GM12891 (cell line): Measurements from ENCODE around the gene PIAS4. TPM values are rescaled to one million over a fixed set of nuclear protein-coding genes. Genes with fewer than 3 reads are reported as not detected.
A peak's percentile ranks its signal among the peaks of the same experiment; 100 is the strongest.
"Not testable (repeated sequence)": the region's sequence is repeated elsewhere in the genome, so short reads cannot be mapped to it uniquely, and the experiment has no call there.

ENCODE experiments used
- DNase-seq: peaks from one replicate; pipeline ENCODE4 v3.0.0; 2011; ENCODE audit warnings: low spot score; ENCODE audit not compliant: insufficient read length
- FAIRE-seq: peaks from 2 replicates; lab custom pipeline; 2011; peaks lifted over from hg19 to GRCh38; lab: Jason Lieb, UNC
- PAX5 ChIP-seq: IDR thresholded peaks from 2 replicates; pipeline ENCODE4 v1.6.1; 2011; ENCODE audit warnings: low read length, moderate library complexity, mild to moderate bottlenecking; ENCODE audit not compliant: insufficient read depth, severe bottlenecking
- POLR2A ChIP-seq: IDR thresholded peaks from 2 replicates; pipeline ENCODE4 v1.6.1; 2011; ENCODE audit warnings: low read depth, low read length, control low read depth
- POLR2AphosphoS5 ChIP-seq: IDR thresholded peaks from 2 replicates; pipeline ENCODE4 v1.6.1; 2011; ENCODE audit warnings: low read depth, low read length, control low read depth
- POU2F2 ChIP-seq: IDR thresholded peaks from 2 replicates; pipeline ENCODE4 v1.6.1; 2011; ENCODE audit warnings: low read depth, mild to moderate bottlenecking, control low read depth, low read length, moderate library complexity
- SPI1 ChIP-seq: IDR thresholded peaks from 2 replicates; pipeline ENCODE4 v1.6.1; 2011; ENCODE audit warnings: low read depth, low read length, control low read depth
- TAF1 ChIP-seq: IDR thresholded peaks from 2 replicates; pipeline ENCODE4 v1.6.1; 2011; ENCODE audit warnings: low read depth, low read length, control low read depth
- polyA plus RNA-seq: library from polyadenylated mRNA; unstranded; fragments of >200 nt; gene quantifications from one replicate; pipeline ENCODE4 v1.2.1, GENCODE V29; 2012; ENCODE audit warnings: low read depth, missing spikeins, inconsistent platforms; ENCODE audit not compliant: missing spikeins

Gene PIAS4, protein sequence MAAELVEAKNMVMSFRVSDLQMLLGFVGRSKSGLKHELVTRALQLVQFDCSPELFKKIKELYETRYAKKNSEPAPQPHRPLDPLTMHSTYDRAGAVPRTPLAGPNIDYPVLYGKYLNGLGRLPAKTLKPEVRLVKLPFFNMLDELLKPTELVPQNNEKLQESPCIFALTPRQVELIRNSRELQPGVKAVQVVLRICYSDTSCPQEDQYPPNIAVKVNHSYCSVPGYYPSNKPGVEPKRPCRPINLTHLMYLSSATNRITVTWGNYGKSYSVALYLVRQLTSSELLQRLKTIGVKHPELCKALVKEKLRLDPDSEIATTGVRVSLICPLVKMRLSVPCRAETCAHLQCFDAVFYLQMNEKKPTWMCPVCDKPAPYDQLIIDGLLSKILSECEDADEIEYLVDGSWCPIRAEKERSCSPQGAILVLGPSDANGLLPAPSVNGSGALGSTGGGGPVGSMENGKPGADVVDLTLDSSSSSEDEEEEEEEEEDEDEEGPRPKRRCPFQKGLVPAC
- 14.1 TPM for polyA plus RNA-seq

DNA sequence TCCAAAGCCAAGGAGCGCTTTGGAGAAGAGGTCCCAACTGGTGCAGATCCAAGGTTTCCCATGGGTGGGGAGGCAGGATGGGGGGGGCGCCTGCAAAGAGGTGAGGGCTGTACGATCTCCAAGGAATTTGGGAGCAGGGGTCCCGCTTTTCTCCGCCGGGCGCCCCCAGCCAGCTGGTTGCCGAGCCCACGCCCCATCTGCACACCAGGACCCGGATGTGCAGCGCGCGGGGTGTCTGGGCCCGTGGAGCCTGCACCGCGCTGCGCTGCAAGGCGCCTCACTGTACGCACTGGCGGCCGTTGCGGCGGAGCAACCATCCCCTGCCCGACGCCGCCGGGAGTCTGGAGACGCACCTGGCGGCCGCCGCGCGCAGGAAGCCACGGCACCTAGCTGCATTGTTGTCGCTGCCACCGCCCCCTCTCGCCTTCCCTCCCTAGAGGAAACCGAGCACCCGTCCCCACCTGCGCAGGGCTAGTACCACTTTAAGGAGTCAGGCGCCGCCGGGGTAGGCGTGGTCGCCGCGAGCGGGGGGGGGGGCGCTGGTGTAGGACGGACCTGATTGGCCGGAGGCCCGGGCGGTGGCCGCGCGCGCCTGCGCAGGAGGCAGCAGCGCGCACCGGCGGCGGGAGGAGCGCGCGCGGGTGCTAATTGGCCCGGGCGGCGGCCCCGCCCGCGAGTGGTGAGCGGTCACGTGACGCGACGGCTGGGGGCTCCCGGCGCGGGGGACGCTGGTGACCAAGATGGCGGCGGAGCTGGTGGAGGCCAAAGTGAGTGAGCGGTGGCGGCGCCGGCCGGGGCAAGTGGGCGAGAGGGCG lies at the start of gene PIAS4:
Gene PIAS4, plus strand, starts transcription at position 716 of the 815 bp plus-strand sequence. Its CDS starts 25 bp downstream, at position 741.
- peak; percentile 99 for FAIRE-seq
- DNase-seq: peak; percentile 99
- TF ChIP-seq POLR2AphosphoS5 (peak; percentile 54), TAF1 (peak; percentile 87), POU2F2 (no peak), POLR2A (peak; percentile 66; the same call in 1 of the 2 replicates), SPI1 (no peak)

DNA sequence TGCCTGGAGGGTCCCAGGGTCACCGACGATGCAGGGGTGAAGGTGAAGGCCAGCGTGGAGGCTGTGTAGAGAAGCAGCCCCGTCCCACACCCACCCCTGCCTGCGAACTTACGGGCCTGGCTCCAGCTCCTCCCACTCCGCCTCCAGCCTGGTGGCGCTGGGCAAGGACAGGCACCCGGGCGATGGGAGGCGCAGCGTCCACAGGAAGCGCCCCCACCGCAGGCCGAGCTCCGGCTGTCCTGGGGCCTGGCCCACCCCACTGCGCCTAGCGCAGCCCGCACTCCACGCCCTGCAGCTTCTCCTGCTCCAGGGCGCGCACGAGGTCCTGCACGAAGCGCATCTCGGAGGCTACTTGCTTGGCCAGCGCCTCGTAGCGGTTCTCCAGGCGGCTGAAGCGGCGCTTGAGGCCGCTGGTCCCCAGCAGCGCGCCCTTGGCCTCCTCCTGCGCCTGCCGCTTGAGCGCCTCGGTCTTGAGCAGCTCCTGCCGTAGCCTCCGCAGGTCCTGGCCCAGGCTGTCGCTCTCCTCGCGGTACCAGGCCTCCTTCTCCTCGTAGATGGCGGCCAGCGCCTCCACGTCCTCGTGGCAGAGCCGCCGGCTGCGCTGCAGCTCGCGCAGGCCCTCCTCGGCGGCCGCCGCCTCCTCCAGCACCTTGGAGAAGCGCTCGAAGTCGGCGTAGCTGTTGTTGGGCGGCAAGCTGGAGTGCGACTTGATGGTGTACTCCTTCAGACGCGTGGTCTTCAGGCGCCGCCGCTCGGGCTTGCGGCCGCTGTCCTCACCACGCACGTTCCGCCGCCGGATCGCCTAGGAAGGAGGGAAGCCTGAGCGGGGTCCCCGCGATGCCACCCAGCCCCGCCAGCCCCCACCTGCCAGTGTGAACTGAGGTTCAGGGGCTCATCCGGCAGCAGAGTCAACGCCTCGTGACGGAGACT lies 48.4 kb upstream of the PIAS4 start:
- TF ChIP-seq POU2F2: no peak
- TF ChIP-seq PAX5: no peak
- TF ChIP-seq SPI1: no peak
- no peak for TF ChIP-seq TAF1
- no peak for TF ChIP-seq POLR2A
- no peak for TF ChIP-seq POLR2AphosphoS5
- FAIRE-seq (no peak), DNase-seq (no peak)

DNA sequence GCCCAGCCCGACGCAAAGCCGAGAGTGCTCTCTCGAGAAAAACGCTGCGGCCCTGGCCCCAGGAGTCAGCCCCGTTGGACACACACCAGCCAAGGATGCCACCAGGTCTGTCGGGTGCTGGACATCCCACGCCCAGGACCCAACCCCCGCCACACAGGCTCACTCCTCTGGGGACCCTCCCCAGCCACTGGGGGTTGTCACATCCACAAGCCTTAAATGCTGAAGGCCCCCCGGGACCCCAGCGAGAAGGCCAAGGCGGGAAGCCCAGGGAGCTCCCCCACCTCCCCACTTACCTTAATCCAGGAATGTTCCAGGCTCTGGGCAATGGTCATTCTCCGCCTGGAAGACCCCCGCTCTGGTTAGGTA lies 47.8 kb upstream of the PIAS4 start:
- FAIRE-seq (no peak), DNase-seq (no peak)
- TF ChIP-seq POLR2A: no peak
- no peak for TF ChIP-seq POU2F2
- no peak for TF ChIP-seq POLR2AphosphoS5
- no peak for TF ChIP-seq TAF1
- no peak for TF ChIP-seq SPI1
- no peak for TF ChIP-seq PAX5

DNA sequence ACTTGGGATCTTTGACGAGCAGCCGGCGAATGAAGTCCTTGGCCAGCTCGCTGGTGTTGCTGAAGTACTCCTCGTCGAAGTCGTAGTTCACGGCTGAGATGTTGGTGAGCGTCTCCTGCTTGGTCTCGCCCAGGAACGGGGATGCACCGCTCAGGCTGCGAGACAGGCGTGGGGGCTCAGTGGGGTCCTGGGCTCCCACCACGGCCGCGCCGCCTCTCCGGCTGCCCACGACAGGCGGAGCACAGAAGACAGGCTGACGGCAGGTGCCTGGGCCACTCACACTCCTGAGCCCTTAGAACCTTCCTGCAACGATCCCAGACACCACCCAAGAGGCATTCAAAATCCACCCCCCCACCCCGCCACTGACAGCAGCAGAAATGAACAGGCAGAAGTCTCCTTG lies 46.5 kb upstream of the PIAS4 start:
- FAIRE-seq: no peak
- no peak for DNase-seq
- TF ChIP-seq PAX5: no peak
- no peak for TF ChIP-seq POLR2A
- no peak for TF ChIP-seq SPI1
- no peak for TF ChIP-seq POLR2AphosphoS5

DNA sequence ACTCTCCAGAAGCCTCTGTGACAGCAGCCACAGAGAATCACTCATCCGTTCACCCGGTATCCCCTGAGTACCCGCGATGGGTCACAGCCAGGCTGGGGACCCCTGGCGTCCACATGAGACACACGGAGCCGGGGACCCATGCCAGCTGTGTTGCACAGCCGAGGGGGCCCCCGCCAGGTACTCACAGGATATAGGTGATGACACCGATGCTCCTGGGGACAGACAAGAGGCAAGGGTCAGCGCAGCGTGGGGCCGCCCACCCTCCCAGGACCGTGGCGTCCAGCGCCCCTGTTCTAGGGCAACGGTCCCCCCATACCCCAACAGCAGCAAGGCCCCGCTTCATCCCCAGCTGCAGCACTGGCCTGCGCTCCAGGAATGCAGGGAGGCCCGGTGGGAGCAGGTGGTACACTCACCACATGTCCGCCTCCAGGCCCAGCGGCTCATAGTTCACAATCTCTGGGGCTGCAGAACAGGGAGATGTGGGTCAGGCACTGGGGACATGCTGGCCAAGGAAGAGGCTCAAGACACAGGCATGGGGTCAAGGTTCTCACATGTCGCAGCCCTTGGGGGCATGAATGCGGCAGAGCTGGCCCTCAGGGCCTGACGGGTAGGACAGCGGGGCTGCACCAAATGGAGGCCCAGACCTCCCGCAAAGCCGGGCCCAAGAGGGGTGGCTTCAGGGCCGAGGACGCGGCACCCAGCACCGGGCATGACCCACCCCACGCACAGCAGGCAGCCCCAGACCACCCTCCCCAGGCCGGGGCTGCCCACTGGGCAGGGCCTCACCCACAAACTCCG lies 43.9 kb upstream of the PIAS4 start:
- FAIRE-seq (no peak), DNase-seq (no peak)
- no peak for TF ChIP-seq POLR2A

DNA sequence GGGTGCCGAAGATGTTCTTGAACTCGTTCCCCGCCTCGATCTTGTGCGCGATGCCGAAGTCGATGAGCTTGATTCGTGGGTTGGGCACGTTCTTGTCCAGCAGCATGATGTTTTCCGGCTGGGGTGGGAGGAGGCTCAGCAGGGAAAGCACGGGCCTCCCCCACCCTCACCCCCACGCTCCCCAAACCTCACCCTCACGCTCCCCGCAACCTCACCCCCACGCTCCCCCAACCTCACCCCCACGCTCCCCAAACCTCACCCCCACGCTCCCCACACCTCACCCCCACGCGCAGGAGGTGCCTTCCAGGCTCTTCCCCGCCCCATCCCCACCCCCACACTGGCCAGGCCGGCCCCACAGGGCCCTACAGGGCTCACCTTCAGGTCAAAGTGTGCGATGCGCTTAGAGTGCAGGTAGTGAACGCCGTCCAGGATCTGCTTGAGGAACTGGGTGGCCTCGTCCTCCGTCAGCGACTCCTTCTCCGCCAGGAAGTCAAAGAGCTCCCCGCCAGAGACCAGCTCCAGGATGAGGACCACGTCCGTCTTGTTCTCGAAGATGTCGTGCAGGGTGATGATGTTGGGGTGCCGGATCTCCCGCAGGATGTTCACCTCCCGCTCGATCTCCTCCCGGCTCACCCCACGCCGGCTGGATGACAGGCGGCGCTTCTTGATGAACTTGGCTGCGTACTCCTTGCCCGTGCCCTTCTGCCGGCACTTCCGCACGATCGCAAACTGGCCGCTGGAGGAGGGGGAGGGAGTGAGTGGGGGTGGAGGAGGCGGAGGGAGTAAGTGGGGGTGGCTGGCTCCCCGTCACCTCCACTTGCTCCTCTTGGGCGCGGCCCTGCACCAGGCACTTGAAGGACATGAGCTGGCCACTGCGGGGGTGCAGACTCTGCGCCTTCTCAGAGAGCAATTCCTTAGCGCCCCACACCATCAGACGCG lies 43.0 kb upstream of the PIAS4 start:
- no peak for FAIRE-seq
- no peak for DNase-seq
- TF ChIP-seq SPI1 (no peak), TAF1 (no peak), POLR2AphosphoS5 (no peak), PAX5 (no peak), POLR2A (no peak), POU2F2 (no peak)

DNA sequence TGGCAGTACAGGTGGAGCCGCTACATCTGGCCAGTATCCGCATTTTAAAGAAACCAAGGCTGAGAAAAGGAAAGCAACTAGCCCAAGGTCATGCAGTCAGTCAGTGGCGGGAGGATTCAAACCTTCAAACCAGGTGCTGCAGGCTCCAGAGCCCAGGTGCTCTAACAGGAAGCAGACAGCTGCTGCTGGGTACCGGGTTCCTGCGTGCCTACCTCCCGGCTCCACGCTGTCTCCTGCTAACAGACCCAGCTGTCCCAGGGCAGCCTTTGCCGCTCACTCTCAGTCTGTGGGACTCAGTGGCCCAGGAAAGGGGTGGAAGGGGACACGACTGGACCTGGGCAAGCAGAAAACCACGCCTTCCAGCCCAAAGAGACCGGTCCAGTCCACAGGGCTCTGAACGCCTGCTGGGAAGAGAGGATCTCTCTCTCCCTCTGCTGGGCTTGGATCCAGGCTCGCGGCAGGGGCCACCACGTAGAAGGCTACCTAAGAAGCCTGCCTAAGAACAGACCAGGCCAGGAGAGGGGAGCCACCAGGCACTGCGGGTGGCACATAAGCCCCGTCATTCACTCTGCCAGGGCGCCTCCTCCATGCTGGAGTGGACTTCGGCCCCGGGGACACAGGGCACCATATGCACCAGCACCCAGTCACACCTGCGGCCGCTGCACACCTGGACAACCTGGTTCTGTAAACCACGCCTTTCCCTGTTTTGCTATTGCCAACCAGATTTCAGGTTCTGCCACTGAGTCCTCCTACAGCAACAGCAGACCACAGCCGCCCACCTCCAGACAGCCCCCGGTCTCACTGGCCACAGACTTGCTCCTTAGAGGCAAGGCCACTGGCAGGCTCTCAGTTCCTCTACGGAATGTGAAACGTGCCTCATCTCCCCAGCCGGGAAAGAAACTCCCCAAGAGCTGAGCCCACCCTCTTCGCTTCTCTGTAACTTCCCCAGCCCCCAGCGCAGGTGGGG lies 41.2 kb upstream of the PIAS4 start:
- DNase-seq (no peak), FAIRE-seq (no peak)
- no peak for TF ChIP-seq POLR2AphosphoS5
- no peak for TF ChIP-seq TAF1
- TF ChIP-seq SPI1: no peak
- no peak for TF ChIP-seq PAX5
- TF ChIP-seq POU2F2: no peak
- no peak for TF ChIP-seq POLR2A

DNA sequence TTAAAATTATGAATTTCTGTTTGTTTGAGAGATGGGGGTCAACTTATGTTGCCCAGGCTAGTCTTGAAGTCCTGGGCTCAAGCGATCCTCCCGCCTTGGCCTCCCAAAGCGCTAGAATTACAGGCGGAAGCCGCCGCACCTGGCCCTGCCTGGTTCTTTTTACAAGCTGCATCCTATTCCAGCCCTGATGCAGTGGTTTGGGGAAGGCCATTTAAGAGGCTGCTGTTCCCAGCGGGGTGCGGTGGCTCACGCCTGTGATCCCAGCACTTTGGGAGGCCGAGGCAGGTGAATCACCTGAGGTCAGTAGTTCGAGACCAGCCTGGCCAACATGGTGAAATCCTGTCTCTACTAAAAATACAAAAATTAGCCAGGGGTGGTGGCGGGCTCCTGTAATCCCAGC lies 39.6 kb upstream of the PIAS4 start:
- not testable (repeated sequence) for FAIRE-seq, DNase-seq
